ENCODE data around the gene RSF1.
"Not testable (repeated sequence)": the region's sequence is repeated elsewhere in the genome, so short reads cannot be mapped to it uniquely, and the experiment has no call there.

RSF1 gene

GRCh38 chr11:77672264-77672663 is 148.3 kb downstream of the RSF1 start:
- DNase-seq (ENCODE audit: low spot score), result no peak

GRCh38 chr11:77669848-77670511 is 150.5 kb downstream of the RSF1 start:
- no peak for DNase-seq (ENCODE audit: low spot score)

GRCh38 chr11:77668760-77669159 is 151.8 kb downstream of the RSF1 start:
- DNase-seq (ENCODE audit: low spot score), result no peak

- DNase-seq (ENCODE audit: low spot score), result no peak
Observed at GRCh38 chr11:77665240-77665965, 155.1 kb downstream of the RSF1 start.

GRCh38 chr11:77661670-77662069 is 158.9 kb downstream of the RSF1 start:
- DNase-seq (ENCODE audit: low spot score), result no peak

DNA sequence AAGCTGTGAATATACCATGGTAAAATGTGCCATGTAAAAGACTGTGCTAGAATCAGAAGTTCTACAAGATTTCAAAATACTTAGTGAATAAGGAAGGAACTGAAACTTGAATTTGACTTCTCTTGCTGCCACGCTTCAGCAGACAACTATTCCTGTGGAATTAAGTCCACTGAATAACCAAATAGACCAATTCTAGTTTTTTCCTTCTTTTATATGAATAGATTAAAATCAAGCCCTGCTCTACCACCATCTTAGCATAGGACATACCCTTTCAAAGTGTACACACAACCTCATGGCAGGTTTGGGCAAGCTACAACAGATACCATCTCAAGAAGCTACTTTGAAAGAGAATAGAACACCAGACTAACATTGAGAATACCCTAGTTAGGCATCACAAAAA is 159.6 kb downstream of the RSF1 start:
- no peak for DNase-seq (ENCODE audit: low spot score)

- DNase-seq (ENCODE audit: low spot score), result no peak
Observed at GRCh38 chr11:77658213-77659013, 162.1 kb downstream of the RSF1 start.

GRCh38 chr11:77656362-77656761 is 164.2 kb downstream of the RSF1 start:
- no peak for DNase-seq (ENCODE audit: low spot score)

GRCh38 chr11:77654770-77655434 is 165.6 kb downstream of the RSF1 start:
- no peak for DNase-seq (ENCODE audit: low spot score)

- no peak for DNase-seq (ENCODE audit: low spot score)
Observed at GRCh38 chr11:77650123-77650522, 170.4 kb downstream of the RSF1 start.

DNA sequence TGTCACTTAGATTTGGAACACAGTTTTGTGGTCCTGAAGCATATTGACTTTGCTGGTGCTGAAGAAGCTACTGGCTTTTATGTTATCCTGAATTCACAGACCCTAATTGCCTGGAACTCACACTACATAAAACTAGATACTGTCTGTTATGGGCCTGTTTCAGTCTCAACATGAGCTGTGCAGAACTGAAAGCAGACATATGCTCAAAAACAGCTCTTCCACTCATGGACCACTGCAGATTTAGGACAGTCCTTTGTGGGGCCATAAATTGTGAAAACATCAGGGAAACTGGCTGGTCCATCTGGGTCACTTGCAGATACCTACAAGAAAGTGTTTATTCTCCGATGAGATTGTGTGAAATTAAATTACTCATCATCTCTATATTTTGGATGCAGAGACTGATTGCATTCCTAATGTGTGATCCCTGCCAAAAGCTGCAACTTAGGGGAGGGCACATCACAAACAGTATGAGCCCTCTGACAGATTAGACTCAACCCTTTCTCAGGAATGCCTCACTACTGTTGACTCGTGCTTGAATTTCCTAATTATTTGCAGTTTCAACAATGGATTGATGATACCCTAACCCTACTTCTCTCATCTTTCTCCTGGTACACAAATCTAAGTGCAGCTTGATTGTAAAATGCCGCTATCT is 172.7 kb downstream of the RSF1 start:
- no peak for DNase-seq (ENCODE audit: low spot score)

GRCh38 chr11:77644887-77645286 is 175.6 kb downstream of the RSF1 start:
- no peak for DNase-seq (ENCODE audit: low spot score)

DNA sequence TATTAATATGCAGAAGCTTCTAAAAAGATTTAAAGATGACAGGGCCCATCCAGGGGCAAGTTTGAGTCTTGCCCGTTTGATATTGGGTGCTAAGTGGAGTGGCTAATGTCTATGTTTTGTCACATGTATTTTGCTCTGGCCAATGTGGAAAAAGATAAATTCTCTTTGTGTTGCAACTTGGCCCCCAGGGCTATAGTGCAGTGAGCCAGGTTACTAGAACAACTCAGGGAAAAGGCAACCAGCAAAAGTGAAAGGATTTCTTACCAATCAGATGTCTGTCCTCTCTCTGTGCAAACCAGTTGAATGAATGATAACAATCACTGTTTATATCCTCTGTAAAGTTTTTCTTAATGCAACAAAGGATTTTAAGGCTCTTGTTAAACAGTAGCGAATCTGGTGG is 178.3 kb downstream of the RSF1 start:
- DNase-seq (ENCODE audit: low spot score), result no peak

- DNase-seq (ENCODE audit: low spot score), result peak; percentile 92
Observed at GRCh38 chr11:77637345-77638165, 183.0 kb downstream of the RSF1 start, which contains the start of gene CLNS1A. Gene CLNS1A, minus strand, starts transcription at chr11:77637794. Its CDS starts 80 bp downstream, at chr11:77637714.

- DNase-seq (ENCODE audit: low spot score), result no peak
Observed at GRCh38 chr11:77636731-77637344, 183.7 kb downstream of the RSF1 start.

DNA sequence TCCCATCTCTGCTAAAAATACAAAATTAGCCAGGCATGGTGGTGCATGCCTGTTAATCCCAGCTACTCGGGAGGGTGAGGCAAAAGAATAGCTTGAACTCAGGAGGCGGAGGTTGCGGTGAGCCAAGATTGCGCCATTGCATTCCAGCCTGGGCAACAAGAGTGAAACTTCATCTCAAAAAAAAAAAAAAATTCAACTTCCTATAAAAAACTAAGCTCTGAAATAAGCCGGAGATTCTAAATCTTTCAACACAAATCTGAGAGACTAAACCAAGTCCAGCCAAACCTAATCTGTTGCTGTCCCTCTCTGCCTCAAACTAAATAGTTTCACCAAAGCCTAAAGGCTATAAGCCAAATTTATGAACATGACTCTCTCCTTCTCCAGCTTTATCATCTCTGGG is 186.6 kb downstream of the RSF1 start:
- not testable (repeated sequence) for DNase-seq (ENCODE audit: low spot score)

DNA sequence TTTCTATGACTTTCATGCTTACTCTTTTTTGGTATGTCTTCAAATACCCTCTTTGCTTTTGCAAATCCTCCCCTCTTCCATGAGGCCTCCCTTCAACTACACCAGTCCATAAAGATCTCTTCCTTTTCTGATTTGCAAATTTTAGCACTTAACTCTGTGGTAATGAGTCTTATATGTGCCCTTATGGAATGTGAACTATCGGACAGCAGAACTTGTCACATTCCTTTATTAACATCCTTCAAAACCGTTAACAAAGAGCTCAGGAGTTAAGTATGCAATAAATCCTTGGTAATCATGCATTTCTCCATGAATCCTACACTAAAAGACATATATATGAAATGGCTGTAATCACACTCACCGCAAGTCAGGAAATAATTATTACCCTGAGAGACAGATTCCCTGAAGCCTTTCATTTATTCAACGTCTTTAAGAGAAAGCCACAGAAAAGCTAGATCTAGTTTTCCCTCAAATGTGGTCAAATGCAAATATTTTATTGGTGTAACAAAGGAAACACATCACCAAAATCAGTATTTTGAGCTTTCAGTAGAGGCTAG is 190.3 kb downstream of the RSF1 start:
- DNase-seq (ENCODE audit: low spot score), result no peak

- DNase-seq (ENCODE audit: low spot score), result peak; percentile 50
Observed at GRCh38 chr11:77619576-77620198, 200.8 kb downstream of the RSF1 start.

DNA sequence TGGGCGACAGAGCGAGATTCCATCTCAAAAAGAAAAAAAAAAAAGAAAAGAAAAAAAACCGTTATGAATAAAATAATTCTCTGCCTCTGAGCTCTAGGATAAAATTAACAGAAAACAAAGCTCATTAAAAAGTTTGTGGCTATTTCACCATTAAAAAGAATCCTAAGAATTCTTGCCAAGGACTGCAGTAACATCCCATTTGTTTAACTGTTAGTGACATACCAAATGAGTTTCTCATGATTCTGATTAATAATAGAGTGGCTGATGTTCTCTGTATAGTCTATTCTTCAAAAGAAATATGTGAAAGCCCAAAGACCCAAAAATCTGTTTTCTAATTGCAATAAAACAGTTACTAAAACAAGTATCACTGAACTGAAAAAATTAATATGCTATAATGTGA is 202.6 kb downstream of the RSF1 start:
- DNase-seq (ENCODE audit: low spot score), result no peak
